ENCODE measurements around the gene ATG3.
"Not testable (repeated sequence)": the region's sequence is repeated elsewhere in the genome, so short reads cannot be mapped to it uniquely, and the experiment has no call there.

The ATG3 gene

DNA sequence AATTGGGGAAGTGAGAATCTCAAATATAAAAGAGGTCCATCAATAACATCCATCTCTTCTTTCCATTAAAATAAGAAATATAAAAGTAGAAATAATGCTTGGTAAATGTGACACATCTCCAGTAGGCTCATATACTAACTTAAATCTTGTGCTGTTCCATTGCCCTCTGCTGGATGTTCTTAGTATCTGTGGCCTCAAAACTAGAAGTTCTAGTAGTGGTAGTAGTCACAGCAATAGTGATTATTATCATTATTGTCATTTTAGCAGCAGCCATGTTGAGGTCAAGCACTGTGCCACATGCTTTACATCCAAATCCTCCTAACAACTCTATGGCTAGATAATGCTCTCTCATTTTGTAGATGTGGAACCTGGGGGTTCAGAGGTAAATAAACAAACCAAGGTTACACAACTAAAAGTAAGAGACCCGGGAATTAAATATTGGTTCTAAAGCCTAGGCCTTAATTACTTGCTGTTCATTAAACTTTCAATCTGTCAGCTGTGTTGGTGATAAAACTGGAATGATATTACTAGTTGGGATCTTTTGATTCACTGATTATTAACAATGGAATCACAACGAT is 42.2 kb downstream of the ATG3 start:
- peak; percentile 81 for DNase-seq (ENCODE audit: low read depth, low spot score)
- no peak overlapping the region for H3K4me3 ChIP-seq (ENCODE audit: low read depth, low read length)
- in situ Hi-C loops (cut with HindIII; ENCODE audit: low sequenced_read_pairs): no loop called here
- TF ChIP-seq, protein P1, sequence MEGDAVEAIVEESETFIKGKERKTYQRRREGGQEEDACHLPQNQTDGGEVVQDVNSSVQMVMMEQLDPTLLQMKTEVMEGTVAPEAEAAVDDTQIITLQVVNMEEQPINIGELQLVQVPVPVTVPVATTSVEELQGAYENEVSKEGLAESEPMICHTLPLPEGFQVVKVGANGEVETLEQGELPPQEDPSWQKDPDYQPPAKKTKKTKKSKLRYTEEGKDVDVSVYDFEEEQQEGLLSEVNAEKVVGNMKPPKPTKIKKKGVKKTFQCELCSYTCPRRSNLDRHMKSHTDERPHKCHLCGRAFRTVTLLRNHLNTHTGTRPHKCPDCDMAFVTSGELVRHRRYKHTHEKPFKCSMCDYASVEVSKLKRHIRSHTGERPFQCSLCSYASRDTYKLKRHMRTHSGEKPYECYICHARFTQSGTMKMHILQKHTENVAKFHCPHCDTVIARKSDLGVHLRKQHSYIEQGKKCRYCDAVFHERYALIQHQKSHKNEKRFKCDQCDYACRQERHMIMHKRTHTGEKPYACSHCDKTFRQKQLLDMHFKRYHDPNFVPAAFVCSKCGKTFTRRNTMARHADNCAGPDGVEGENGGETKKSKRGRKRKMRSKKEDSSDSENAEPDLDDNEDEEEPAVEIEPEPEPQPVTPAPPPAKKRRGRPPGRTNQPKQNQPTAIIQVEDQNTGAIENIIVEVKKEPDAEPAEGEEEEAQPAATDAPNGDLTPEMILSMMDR (IDR thresholded peaks at IDR 0.05; ENCODE audit: low read depth, low read length): peak; percentile 75

DNA sequence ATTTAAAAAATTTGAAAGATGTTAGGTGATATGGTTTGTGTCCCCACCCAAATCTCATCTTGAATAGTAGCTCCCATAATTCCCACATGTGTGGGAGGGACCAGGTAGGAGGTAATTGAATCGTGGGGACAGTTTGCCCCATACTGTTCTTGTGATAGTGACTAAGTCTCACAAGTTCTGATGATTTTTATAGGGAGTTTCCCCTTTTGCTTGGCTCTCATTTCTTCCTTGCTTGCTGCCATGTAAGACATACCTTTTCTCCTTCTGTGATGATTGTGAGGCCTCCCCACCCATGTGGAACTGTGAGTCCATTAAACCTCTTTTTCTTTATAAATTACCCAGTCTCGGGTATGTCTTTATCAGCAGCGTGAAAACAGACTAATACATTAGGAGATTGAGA is 42.8 kb downstream of the ATG3 start:
- H3K4me3 ChIP-seq (ENCODE audit: low read depth, low read length); in situ Hi-C loops (cut with HindIII; ENCODE audit: low sequenced_read_pairs); DNase-seq (ENCODE audit: low read depth, low spot score): not testable (repeated sequence)

DNA sequence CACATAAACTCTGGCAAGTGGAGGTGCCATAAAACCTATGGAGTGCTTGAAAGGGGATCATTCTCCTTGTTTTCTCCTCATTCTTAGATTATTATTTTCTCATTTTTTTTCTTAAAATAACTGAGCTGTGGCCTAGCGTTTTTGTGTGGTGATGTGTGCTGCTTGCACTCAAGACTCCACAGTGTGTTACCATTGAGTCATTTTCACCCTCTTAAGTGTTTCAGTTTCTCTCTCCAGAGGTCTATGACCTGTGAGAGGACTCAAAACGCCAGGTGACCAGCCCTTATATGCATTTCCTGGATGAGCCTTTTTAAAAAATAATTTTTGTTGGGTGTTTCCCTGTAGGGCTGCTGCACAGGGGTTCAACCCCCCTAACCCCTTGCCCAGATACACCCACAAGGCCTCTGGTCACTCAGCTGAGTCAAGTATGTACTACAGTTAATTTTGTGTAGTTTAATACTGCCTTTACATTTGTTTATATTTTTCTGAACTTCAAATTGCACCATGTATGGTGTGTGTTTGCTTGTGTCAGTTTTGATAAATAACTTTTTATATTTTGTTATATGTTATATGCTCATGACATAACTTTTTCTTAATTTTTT is 47.1 kb downstream of the ATG3 start:
- DNase-seq (ENCODE audit: low read depth, low spot score): peak; percentile 14
- TF ChIP-seq, protein P1 (IDR thresholded peaks at IDR 0.05; ENCODE audit: low read depth, low read length): no peak
- in situ Hi-C loops (cut with HindIII; ENCODE audit: low sequenced_read_pairs): no loop called here
- H3K4me3 ChIP-seq (ENCODE audit: low read depth, low read length): no peak overlapping the region

DNA sequence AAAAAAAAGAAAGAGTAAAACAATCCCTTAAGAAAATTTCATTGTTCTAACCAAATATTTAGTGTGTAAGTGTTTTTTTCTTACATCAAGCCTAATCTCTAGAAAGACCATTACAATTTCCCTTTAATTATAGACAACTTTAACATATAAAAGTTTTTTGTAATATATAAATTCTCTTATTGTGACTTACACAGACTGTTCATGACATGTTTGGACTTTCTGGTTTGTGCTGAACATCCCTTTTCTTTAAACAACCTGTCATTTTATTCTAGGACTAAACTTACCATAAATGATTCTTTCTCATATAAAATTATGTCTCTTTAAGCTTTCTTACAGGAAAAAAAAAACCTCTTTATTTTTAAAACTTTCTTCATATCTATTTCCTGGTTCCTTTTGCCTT is 49.4 kb downstream of the ATG3 start:
- TF ChIP-seq, protein P1 (IDR thresholded peaks at IDR 0.05; ENCODE audit: low read depth, low read length): no peak
- no peak overlapping the region for H3K4me3 ChIP-seq (ENCODE audit: low read depth, low read length)
- peak; percentile 17 for DNase-seq (ENCODE audit: low read depth, low spot score)
- in situ Hi-C loops (cut with HindIII; ENCODE audit: low sequenced_read_pairs): no loop called here

DNA sequence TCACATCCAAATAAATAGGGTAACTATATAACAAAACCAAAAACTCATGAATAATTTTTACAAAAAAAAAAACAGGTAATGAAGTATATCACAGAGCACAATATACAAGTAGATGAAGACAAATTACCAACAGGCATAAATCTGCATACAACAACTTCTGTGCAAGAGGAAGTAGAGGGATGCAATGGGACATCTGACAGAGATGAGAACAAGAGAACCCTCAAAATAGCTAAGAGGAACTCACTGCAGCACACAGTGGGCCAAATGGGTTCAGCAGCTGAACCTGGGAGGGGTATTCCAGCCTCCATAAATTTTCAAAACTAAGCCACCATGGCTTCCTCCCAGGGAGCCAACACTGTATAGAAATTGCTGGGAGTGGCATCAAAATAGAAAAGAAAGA is 52.9 kb downstream of the ATG3 start:
- TF ChIP-seq, protein P1 (IDR thresholded peaks at IDR 0.05; ENCODE audit: low read depth, low read length): no peak
- no peak overlapping the region for H3K4me3 ChIP-seq (ENCODE audit: low read depth, low read length)
- DNase-seq (ENCODE audit: low read depth, low spot score): no peak
- in situ Hi-C loops (cut with HindIII; ENCODE audit: low sequenced_read_pairs): no loop called here

DNA sequence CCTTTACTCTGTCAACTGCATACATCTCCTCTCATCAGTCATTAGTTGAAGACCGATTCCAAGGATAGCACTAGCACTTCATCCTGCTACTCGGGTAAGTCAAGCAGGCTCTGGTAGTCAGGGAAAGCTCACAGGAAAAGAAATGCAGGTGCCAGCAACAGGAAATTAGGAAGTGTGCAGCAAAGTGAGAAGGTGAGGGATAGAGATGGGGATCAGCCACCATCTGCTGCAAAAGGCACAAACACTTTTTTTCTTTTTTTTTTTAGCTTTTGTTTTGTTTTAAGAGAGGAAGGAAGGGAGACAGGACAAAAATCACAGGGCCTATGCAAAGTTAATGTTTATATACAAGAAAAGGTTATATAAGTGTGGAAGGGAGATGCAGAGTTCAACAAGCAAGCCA is 53.5 kb downstream of the ATG3 start:
- no peak for DNase-seq (ENCODE audit: low read depth, low spot score)
- TF ChIP-seq, protein P1 (IDR thresholded peaks at IDR 0.05; ENCODE audit: low read depth, low read length): no peak
- H3K4me3 ChIP-seq (ENCODE audit: low read depth, low read length): no peak overlapping the region
- in situ Hi-C loops (cut with HindIII; ENCODE audit: low sequenced_read_pairs): no loop called here

DNA sequence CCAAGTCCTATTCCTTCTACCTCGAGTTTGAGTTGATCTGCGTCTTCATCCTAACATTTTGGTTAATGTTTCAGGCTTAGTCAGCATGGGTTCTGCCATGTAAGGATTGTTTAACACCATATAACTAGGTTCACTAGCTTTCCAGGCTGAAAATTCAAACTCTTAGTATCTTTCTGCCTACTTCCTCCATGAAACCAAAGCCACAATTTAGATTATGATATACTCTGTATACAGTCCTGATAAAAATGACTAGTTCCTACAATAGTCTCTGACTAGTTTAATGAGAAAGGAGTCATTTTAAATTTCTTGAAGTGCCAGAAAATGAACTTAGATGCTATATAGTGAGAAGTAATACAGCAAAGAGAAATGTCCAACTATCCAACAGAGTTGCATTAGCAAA is 55.9 kb downstream of the ATG3 start:
- TF ChIP-seq, protein P1 (IDR thresholded peaks at IDR 0.05; ENCODE audit: low read depth, low read length): no peak
- DNase-seq (ENCODE audit: low read depth, low spot score): no peak
- no peak overlapping the region for H3K4me3 ChIP-seq (ENCODE audit: low read depth, low read length)
- in situ Hi-C loops (cut with HindIII; ENCODE audit: low sequenced_read_pairs): no loop called here
